ENCODE data around the gene NTS. TPM values are rescaled to one million over a fixed set of nuclear protein-coding genes. Genes with fewer than 3 reads are reported as not detected.

NTS gene
- total and polyA plus RNA-seq, 4 donors: 0.08 to 4.2 (median 0.17) TPM

- TF ChIP-seq YY1 (IDR thresholded peaks at IDR 0.05) (no peak), ZBTB33 (IDR thresholded peaks at IDR 0.05) (no peak), ATF3 (IDR thresholded peaks at IDR 0.05) (no peak)
Measured at GRCh38 chr12:85877459-85877858, 3.4 kb downstream of the NTS start (continued).

GRCh38 chr12:85883763-85884162 lies 9.7 kb downstream of the NTS start:
- no peak for DNase-seq (ENCODE audit: low spot score)
- Histone ChIP-seq H3K9me3 (ENCODE audit: control insufficient read depth in 4 of 4, low read length in 3 of 4) (no peaks in the 10 kb centered on the region), H3K4me1 (ENCODE audit: control insufficient read depth in 4 of 4, insufficient read depth in 4 of 4, low read length in 3 of 4) (no peaks in the 10 kb centered on the region)

More at GRCh38 chr12:85883763-85884162, 9.7 kb downstream of the NTS start:
- no peak overlapping the region for H3K27ac ChIP-seq (ENCODE audit: low read depth in 1 of 2, low read length in 2 of 2)
- no peaks in the 10 kb centered on the region for H3K36me3 ChIP-seq (ENCODE audit: control insufficient read depth in 4 of 4, insufficient read depth in 3 of 4, low read depth in 1 of 4, low read length in 3 of 4)
- TF ChIP-seq FOXA2 (IDR thresholded peaks at IDR 0.05) (no peak), YY1 (IDR thresholded peaks at IDR 0.05) (no peak), REST (IDR thresholded peaks at IDR 0.05) (no peak), HNF4G (IDR thresholded peaks at IDR 0.05) (no peak), EGR1 (IDR thresholded peaks at IDR 0.05; ENCODE audit: low read depth in 2 of 2) (no peak), RAD21 (IDR thresholded peaks at IDR 0.05) (no peak), JUND (IDR thresholded peaks at IDR 0.05) (no peak), FOXA1 (IDR thresholded peaks at IDR 0.05) (no peak), TAF1 (conservative IDR thresholded peaks at IDR 0.05) (no peak), MAX (IDR thresholded peaks at IDR 0.05) (no peak), GABPA (IDR thresholded peaks at IDR 0.05 in 1 of 2, conservative IDR thresholded peaks at IDR 0.05 in 1 of 2) (no peak), HNF4A (conservative IDR thresholded peaks at IDR 0.05) (no peak), RXRA (IDR thresholded peaks at IDR 0.05) (no peak), ZBTB33 (IDR thresholded peaks at IDR 0.05) (no peak), SP1 (IDR thresholded peaks at IDR 0.05) (no peak), NR2F2 (IDR thresholded peaks at IDR 0.05) (no peak)
- no peak overlapping the region for H3K4me3 ChIP-seq (ENCODE audit: low read depth in 1 of 3, low read length in 3 of 3)
- H3K27me3 ChIP-seq (ENCODE audit: control insufficient read depth in 4 of 4, insufficient read depth in 4 of 4, low read length in 3 of 4): peaks cover 0 to 3% (median 0%) of the 10 kb centered on the region in 4 donors
- H3K9ac ChIP-seq (ENCODE audit: low read depth in 1 of 2, low read length in 2 of 2): no peak overlapping the region

Data from liver (tissue), 9 donors.